OCI-M2 (cell line): ENCODE data around the gene ZNF286A.
"Not testable (repeated sequence)": the region's sequence is repeated elsewhere in the genome, so short reads cannot be mapped to it uniquely, and the experiment has no call there.

Experiments used
- DNase-seq: peaks from one replicate; lab custom pipeline; 2025; ENCODE audit not compliant: unreplicated experiment; lab: John Stamatoyannopoulos, UW

ZNF286A gene

DNA sequence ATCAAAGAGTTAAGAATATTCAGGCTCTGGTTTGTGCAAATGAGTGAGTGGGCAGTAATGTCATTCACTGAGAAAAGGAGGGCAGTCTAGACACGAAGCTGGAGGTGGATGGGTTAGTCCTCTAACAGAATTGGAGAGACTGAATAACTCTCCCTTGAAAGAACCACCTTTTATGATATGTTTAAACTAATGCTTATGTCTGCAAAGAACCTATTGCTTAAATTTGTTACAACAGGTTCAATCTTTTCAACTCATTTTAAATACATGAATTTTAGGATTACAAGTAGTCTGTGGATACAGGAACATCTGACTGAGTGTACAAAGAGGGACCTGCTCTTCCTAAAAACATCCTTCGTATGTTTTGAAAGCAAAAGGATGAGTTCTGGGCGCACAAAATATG lies 585 bp upstream of the ZNF286A start:
- DNase-seq, result not testable (repeated sequence)

GRCh38 chr17:15699937-15700336 lies 385 bp downstream of the ZNF286A start:
- not testable (repeated sequence) for DNase-seq

DNA sequence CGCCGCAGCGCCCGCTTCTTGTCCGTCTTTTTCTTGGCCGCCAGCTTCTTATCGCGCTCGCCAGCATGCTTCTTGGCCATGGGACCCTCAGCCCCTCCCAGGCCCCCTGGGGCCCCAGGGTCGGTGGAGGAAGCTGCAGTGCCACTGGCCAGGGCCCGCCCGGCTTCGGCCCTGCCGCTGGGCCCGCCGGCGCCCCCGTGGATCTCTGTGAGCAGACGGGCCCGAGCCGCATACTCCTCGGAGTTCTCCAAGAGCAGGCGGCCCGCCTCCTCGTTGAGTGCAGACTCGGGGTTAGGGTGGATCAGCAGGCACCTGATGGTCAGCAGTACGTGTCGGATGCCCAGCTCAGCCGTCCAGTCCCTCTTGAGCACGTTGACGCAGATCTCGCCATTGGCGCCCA lies 4.7 kb downstream of the ZNF286A start:
- not testable (repeated sequence) for DNase-seq

DNA sequence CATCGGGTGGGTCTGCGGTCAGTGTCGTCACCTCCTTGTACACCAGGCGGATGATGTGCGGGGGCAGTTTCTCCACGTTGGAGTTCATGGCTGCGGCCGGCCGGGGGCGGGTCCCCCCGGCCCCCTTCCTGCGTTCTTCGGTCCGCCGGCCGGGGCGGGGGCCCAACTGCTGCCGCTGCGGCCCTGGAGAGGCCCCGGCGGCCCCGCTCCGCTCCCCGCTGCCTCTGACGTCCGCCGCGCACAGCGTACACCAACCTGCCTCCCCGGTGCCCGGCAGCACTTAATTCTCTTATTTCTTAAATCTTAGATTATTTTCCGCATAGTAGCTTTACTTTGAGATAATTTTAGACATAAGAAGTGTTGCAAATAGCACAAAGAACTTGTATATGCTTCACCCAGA lies 5.3 kb downstream of the ZNF286A start:
- not testable (repeated sequence) for DNase-seq

GRCh38 chr17:15708879-15709278 lies 9.3 kb downstream of the ZNF286A start:
- DNase-seq, result not testable (repeated sequence)

- not testable (repeated sequence) for DNase-seq
Observed at GRCh38 chr17:15716601-15717563, 17.3 kb downstream of the ZNF286A start.

GRCh38 chr17:15730535-15730934 lies 31.0 kb downstream of the ZNF286A start:
- DNase-seq, result not testable (repeated sequence)

GRCh38 chr17:15731900-15732299 lies 32.3 kb downstream of the ZNF286A start, which contains the start of gene TBC1D26:
TSS of gene TBC1D26 (plus strand) at chr17:15732283. CDS start at chr17:15735349, 3,066 bp downstream.
- not testable (repeated sequence) for DNase-seq

GRCh38 chr17:15733174-15733789 lies 33.7 kb downstream of the ZNF286A start:
- DNase-seq, result not testable (repeated sequence)

DNA sequence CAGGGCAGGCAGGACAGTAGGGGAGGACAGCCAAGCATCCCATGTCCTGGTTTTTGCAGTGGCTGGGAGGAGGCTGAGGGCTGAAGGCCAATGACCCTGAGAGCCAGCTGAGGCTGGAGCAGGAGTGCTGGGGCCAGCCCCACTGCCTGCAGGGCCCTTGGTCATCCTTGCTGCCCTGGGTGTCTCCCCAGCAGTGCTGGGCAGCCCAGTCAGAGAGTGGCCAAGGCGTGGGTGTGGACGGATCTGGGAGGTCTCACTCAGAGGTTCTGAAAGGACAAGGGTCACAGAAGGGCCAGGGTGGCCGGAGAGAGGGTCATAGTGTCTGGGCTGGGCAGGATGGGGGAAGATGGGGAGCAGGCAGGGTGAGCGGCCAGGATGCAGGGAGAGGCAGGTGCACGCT lies 37.0 kb downstream of the ZNF286A start:
- DNase-seq, result not testable (repeated sequence)

DNA sequence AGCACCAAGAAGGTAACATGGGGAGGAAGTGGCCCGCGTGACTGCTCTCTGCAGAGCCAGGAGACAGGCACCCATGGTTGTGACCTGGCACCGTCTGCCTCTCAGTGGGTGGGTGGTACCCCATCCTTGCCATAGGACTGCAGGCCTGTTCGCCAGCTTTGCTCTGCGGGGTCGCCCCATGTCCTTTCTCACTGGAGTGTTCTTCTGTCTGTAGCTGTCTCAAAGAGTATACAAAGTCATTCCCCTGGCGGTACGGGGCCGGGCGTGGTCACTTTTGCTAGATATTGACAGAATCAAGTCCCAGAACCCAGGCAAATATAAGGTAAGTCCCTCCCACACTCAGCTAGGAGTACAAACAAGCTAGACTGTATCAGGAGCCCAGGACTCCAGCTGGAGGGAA lies 38.5 kb downstream of the ZNF286A start:
- no peak for DNase-seq

DNA sequence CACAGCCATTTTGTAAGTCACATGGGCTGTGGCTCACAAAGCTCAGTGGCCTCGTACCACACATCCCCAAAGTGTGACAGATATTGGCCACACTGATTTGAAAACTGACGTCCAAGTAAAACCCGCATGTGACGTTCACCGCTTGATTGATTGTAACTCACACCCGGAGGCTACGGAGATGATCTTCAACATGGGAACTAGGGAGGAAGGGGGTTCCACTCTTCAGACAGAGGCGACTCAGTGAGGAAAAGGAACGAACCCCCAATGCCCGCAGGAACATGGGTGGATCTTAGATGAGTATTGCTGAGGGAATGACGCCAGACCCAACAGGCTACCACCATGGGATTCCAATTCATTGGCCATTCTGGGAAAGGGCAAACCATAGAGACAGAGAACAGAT lies 39.7 kb downstream of the ZNF286A start:
- not testable (repeated sequence) for DNase-seq

DNA sequence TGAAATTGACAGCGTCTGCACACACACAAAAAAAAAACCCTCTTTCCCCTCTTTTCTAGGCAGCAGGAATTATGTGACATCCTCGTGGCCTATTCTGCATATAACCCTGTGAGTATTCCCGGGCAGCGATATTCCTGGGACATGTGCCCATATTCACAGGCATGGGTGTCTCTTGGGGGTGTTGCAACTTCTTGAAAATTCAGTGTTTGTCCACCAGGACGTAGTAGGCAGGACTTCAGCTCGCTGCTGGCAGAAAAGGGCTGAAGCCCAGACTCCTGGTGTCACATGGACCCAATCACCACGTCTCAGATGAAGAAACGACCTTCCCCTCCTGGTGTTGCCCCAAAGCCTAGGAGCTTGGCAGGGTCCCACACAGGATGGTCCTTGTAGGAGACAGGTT lies 40.5 kb downstream of the ZNF286A start:
- not testable (repeated sequence) for DNase-seq

DNA sequence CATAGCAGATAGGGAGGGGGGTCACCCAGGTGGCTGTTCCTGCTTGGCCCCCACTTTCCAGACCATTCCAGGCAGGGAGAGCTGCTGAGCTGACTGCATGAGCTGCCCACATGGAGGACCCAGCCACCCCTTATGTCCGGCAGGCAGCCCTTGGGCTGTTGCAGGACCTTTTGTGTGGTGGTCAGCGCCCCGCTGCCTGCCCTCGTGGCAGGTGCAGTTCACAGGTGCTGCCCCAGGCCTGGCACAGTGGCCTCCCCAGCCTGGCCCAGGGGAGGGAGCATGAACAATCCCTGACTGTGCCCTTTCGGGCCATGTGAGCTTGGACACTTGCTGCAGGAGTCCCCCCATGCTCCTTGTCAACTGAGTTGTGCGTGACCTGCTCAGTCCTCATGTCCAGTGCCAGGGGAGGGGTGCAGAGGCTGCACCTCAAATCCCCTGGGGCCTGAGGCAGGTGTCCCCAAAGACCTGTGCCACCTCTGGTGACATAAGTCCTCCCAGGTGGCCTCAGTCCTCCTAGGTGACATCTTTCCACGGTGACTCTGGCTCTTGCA lies 41.1 kb downstream of the ZNF286A start:
- no peak for DNase-seq

DNA sequence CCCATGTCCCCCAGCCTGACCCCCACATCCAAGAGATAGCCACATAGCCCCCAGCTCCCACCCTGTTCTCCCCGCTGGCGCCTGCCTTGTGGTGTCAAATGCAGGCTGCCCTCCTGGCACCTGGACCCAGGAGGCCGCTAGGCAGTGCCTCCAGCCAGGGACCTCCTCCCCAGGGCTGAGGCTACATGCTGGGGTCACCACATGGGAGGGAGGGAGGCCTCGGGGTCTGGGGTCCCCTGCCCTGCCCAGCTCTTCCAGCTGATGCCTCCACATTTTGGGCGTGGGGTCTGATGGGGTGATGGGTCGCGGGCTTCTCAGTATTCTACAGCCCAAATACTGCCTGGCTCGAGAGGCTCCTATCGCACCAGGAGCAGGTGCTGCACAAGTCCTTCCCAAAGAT lies 42.1 kb downstream of the ZNF286A start:
- DNase-seq, result no peak

- no peak for DNase-seq
Observed at GRCh38 chr17:15742051-15742795, 42.7 kb downstream of the ZNF286A start.

- DNase-seq, result no peak
Observed at GRCh38 chr17:15742921-15743320, 43.4 kb downstream of the ZNF286A start.

GRCh38 chr17:15744074-15744676 lies 44.6 kb downstream of the ZNF286A start:
- no peak for DNase-seq

DNA sequence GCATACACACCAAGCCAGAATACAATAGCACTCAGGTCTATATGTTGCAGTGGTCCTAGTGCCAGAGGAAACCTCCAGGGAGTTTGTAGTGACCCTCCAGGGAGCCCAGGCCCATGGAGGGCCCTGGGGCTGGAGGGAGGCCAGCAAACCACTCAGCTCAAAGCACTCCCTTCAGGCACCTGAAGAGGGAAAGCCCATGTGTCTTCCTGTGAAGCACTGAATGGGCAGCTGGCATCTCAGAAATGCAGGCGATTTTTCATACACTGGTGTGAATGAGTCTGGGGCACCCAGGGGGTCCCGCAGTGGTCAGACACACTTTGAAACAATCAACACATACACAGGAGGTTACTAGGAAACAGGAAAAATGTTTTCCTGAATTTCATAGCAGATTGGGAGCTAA lies 45.3 kb downstream of the ZNF286A start:
- DNase-seq, result no peak

- DNase-seq, result not testable (repeated sequence)
Observed at GRCh38 chr17:15749403-15749802, 49.9 kb downstream of the ZNF286A start.
